PC-3 (cell line): ENCODE results near the gene ARSB.

Experiments
- CTCF ChIP-seq: fragments of 300-600 bp; sonication (generic); conservative IDR thresholded peaks from 2 replicates; pipeline ENCODE4 v1.5.1; 2017; ENCODE audit warnings: antibody characterized with exemption, low read depth, mild to moderate bottlenecking, low read length
- EZH2 ChIP-seq: fragments of 300-600 bp; sonication (generic); IDR thresholded peaks from one replicate; pipeline ENCODE4 v1.6.1; 2017; ENCODE audit warnings: antibody characterized with exemption, mild to moderate bottlenecking, low read length; ENCODE audit not compliant: unreplicated experiment

GRCh38 chr5:78744951-78745534 is 240.1 kb downstream of the ARSB start:
- TF ChIP-seq CTCF (no peak), EZH2 (no peak)
